Heart left ventricle (tissue), 13 donors: Measurements from ENCODE around the gene GGT5.

Experiments
- POLR2A ChIP-seq, 2 donors: fragments of 450-650 bp; IDR thresholded peaks; one replicate each; pipeline ENCODE4 v1.6.1; 2017; ENCODE audit warnings: antibody characterized with exemption in 2 of 2, mild to moderate bottlenecking in 2 of 2, moderate library complexity in 2 of 2
- TF ChIP-seq, protein P1 (sequence below), 12 donors: fragments of 200-600 bp; sonication (generic) in 4 of 12; IDR thresholded peaks; one replicate each; pipeline versions ENCODE4 v1.5.0 to v1.8.0; 2018 to 2022; ENCODE audit warnings: antibody characterized with exemption in 12 of 12, mild to moderate bottlenecking in 5 of 12
- donor health status: ischemic (EF 13 %, LVEDD 7.1; RV severe dilation, severe dysfunction).
- donor health status: DM: no; HTN: yes; CAD: no.
- donor health status: DM: no; HTN: no; CAD: no.
- donor health status: ischemic (EF 25% LVEDD 6.9; RV normal size, moderate dysfunction).
- donor health status: ischemic (EF 25% LVEDD 5.7; RV mildly dilated, moderate dysfunction).
- donor health status: ischemic (EF 35%, LVEDD 5.7; RV mildly dilated, moderate dysfunction).
- donor health status: nonischemic (EF 11% LVEDD 7.7; RV severe dilation, severe dysfunction).
- donor health status: DM: yes; HTN: yes; CAD: no.
- donor health status: PGD.
- donor health status: ischemic (EF 29% LVEDD 5.4; RV normal size, mild dysfunction).
- donor health status: nonischemic (EF 23%, LVEDD 6.1; RV moderate dilation, normal function).

DNA sequence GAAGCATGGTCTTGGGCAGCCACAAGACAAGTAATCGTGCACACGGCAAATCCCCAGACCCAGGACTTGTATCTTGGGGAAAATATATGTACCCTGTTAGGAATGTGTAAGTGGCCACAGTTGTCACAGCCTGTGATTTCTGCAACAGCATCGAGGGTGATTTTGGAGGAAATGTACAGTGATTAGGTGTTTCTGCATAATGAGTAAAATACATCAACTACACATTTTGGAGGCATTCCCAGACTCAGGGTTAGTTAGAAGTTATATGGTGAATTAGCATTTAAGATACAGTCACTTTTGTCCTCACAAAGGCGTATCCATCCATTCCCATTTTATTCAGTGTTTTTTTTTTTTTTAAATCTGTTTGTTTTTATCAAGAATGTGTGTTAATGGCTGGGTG, 35.2 kb downstream of the GGT5 start:
- TF ChIP-seq, protein P1, sequence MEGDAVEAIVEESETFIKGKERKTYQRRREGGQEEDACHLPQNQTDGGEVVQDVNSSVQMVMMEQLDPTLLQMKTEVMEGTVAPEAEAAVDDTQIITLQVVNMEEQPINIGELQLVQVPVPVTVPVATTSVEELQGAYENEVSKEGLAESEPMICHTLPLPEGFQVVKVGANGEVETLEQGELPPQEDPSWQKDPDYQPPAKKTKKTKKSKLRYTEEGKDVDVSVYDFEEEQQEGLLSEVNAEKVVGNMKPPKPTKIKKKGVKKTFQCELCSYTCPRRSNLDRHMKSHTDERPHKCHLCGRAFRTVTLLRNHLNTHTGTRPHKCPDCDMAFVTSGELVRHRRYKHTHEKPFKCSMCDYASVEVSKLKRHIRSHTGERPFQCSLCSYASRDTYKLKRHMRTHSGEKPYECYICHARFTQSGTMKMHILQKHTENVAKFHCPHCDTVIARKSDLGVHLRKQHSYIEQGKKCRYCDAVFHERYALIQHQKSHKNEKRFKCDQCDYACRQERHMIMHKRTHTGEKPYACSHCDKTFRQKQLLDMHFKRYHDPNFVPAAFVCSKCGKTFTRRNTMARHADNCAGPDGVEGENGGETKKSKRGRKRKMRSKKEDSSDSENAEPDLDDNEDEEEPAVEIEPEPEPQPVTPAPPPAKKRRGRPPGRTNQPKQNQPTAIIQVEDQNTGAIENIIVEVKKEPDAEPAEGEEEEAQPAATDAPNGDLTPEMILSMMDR (IDR thresholded peaks at IDR 0.05), result no peak
- no peak for TF ChIP-seq POLR2A (IDR thresholded peaks at IDR 0.05)
